Sigmoid colon (tissue), 7 donors: ENCODE results near the gene FRA10AC1. TPM values are rescaled to one million over a fixed set of nuclear protein-coding genes. Genes with fewer than 3 reads are reported as not detected.

Source experiments
- DNase-seq: peaks from one replicate; pipeline ENCODE4 v3.0.0-alpha.2; 2019
- H3K27ac ChIP-seq, 4 donors: fragments of 200-600 bp; sonication (generic); one replicate each; pipeline ENCODE4 v1.5.1; 2016 to 2019; ENCODE audit warnings: mild to moderate bottlenecking in 1 of 4
- H3K27me3 ChIP-seq, 3 donors: fragments of 200-600 bp; sonication (generic); one replicate each; pipeline ENCODE4 v1.5.1; 2019; ENCODE audit warnings: mild to moderate bottlenecking in 1 of 3
- H3K36me3 ChIP-seq, 4 donors: fragments of 200-600 bp; sonication (generic); one replicate each; pipeline ENCODE4 v1.5.1; 2016 to 2019
- H3K4me1 ChIP-seq, 4 donors: fragments of 200-600 bp; sonication (generic); one replicate each; pipeline ENCODE4 v1.5.1; 2017 to 2019
- H3K4me3 ChIP-seq, 4 donors: fragments of 200-600 bp; sonication (generic); one replicate each; pipeline ENCODE4 v1.5.1; 2017 to 2019; ENCODE audit warnings: mild to moderate bottlenecking in 2 of 4, moderate library complexity in 1 of 4
- H3K9me3 ChIP-seq, 4 donors: fragments of 200-600 bp in 3 of 4; sonication (generic) in 3 of 4; one replicate each; pipeline versions ENCODE4 v1.5.1 to v1.6.1; 2013 to 2019
- EP300 ChIP-seq, 4 donors: sonication (generic); formaldehyde crosslinking; IDR thresholded peaks; one replicate each; pipeline ENCODE4 v1.6.1; 2017; ENCODE audit warnings: antibody characterized with exemption in 4 of 4
- POLR2A ChIP-seq, 2 donors: fragments of 450-650 bp; IDR thresholded peaks; one replicate each; pipeline ENCODE4 v1.6.1; 2016; ENCODE audit warnings: antibody characterized with exemption in 2 of 2, mild to moderate bottlenecking in 2 of 2, moderate library complexity in 2 of 2
- POLR2AphosphoS5 ChIP-seq, 4 donors: sonication (generic); formaldehyde crosslinking; IDR thresholded peaks; one replicate each; pipeline ENCODE4 v1.6.1; 2017; ENCODE audit warnings: antibody characterized with exemption in 4 of 4
- WGBS, 2 donors: extraction: QIAGEN DNeasy Blood & Tissue Kit; methylation state at CpG; one replicate each; pipeline ENCODE4 v1.1.7; 2013; 5-methylcytosine and 5-hydroxymethylcytosine counted together
- intact Hi-C: fragments of 100-400 bp; cut with DNase I; formaldehyde crosslinking; loops from one replicate; pipeline ENCODE4 v1.15.1; 2023
- polyA plus RNA-seq, 3 donors: library from polyadenylated mRNA; stranded (reverse); fragments of 200-250 nt; gene quantifications; one replicate each; pipeline ENCODE4 v1.2.3, GENCODE V29; 2013
- total RNA-seq, 4 donors: library from RNA; depleted of rRNA; stranded (reverse); fragments of >200 nt; gene quantifications; one replicate each; pipeline ENCODE4 v1.1.0, GENCODE V29; 2016
- TF ChIP-seq, protein P1 (sequence below), 4 experiments: fragments of 450-650 bp in 3 of 4; fragments of 200-600 bp in 1 of 4; IDR thresholded peaks; one replicate each; pipeline ENCODE4 v1.5.1; 2016 to 2019; ENCODE audit warnings: antibody characterized with exemption in 4 of 4, mild to moderate bottlenecking in 3 of 4, moderate library complexity in 2 of 4
- donor health status: healthy with polysubstance abuse.
- donor health status: Bipolar disorder and iron deficiency.
- donor health status: healthy.

Gene FRA10AC1
- total and polyA plus RNA-seq, 7 donors = 4.2 to 23.5 (median 11.8) TPM

DNA sequence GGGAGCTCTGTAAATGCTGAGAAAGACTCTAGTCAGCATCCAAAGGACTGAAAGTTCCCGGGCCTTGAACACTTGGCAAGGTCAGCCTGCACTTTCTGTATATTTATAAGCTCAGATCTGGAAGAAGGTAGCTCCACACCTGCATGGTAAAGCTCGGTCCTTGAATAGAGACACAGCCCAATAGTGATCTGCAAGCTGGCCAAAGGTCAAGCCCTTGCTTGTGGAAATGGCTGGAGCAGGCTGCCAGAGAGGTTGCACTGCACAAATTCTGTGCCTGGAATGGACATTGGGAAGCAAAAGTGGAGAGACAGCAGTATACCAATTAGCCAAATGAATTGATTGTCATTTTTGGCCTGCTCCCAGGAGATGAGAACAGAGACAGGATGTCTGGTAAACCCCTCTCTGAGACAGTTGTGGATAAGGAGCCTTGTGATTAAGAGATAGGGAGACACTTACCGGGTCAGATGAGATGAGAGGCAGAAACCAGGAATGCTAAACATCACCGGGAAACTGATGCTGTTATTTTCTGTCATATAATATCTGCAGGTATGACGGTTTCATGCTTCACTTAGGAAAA lies 8.0 kb upstream of the FRA10AC1 start:
- intact Hi-C loops = no loop called here

DNA sequence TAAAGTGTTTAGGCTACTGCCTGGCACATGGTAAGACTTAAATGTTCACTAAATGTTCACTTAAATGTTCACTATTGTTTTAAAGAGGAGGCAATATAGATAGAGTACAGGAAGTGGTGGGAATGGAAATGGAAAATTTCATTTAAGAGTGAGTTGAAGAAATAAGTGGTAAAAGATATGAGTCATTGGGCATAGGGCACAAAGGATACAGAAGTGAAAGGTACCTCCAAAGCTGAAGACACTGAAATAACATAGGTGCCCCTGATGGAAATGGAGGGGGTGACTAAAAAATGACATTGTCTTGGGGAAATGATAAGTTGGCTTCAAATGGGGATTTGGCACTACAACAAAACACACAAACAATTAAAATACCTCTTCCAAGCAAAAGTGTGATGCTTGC lies 5.2 kb upstream of the FRA10AC1 start:
- intact Hi-C loops = loop anchor here (10.0 kb wide), 1 partner anchor 657 kb away; the partner anchor contains the start of gene NOC3L
- H3K4me1 ChIP-seq = peaks cover 0 to 8% (median 5%) of the 10 kb centered on the region in 4 donors
- DNase-seq = no peak

More for the DNA sequence above, 8.0 kb upstream of the FRA10AC1 start:
- H3K9me3 ChIP-seq = no peaks in the 10 kb centered on the region
- H3K36me3 ChIP-seq = no peaks in the 10 kb centered on the region
- no peaks in the 10 kb centered on the region for H3K27me3 ChIP-seq
- H3K4me3 ChIP-seq = no peak overlapping the region
- 61 to 76% methylated on average over 5 of the region's 5 CpGs for WGBS, 2 donors
- no peaks in the 10 kb centered on the region for H3K4me1 ChIP-seq
- TF ChIP-seq EP300 (IDR thresholded peaks at IDR 0.05) (no peak), POLR2A (IDR thresholded peaks at IDR 0.05) (no peak)
- no peak overlapping the region for H3K27ac ChIP-seq
- DNase-seq = no peak

DNA sequence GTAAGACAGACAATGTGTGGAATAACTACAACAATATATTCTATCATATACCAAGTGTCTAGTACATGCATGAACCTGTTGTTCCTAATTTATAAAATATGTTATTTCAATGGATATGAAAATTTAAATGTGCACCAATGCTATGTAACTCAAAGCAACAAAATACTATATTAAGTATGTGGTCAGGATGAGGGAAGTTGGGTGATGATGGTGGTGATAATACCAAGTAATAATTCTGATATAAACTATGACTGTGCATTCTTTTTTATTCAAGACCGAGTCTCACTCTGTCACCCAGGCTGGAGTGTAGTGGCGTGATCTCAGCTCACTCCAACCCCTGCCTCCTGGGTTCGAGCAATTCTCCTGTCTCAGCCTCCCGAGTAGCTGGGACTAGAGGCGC lies 2.1 kb upstream of the FRA10AC1 start:
- Histone ChIP-seq H3K27me3 (no peaks in the 10 kb centered on the region), H3K4me1 (peaks cover 0 to 26% (median 11%) of the 10 kb centered on the region in 4 donors), H3K4me3 (no peak overlapping the region), H3K9me3 (no peaks in the 10 kb centered on the region), H3K36me3 (peaks cover 0 to 3% (median 0%) of the 10 kb centered on the region in 4 donors), H3K27ac (no peak overlapping the region)
- no peak for DNase-seq
- TF ChIP-seq EP300 (IDR thresholded peaks at IDR 0.05) = no peak
- intact Hi-C loops = loop anchor here (10.0 kb wide), 1 partner anchor 660 kb away; the partner anchor contains the start of gene NOC3L
- WGBS, 2 donors = 89 to 94% methylated on average over 5 of the region's 5 CpGs

More for the DNA sequence above, 5.2 kb upstream of the FRA10AC1 start:
- Histone ChIP-seq H3K4me3 (no peak overlapping the region), H3K36me3 (no peaks in the 10 kb centered on the region), H3K27ac (no peak overlapping the region), H3K27me3 (no peaks in the 10 kb centered on the region), H3K9me3 (no peaks in the 10 kb centered on the region)
- TF ChIP-seq POLR2AphosphoS5 (IDR thresholded peaks at IDR 0.05) (no peak), POLR2A (IDR thresholded peaks at IDR 0.05) (no peak), EP300 (IDR thresholded peaks at IDR 0.05) (no peak)
- TF ChIP-seq, protein P1, sequence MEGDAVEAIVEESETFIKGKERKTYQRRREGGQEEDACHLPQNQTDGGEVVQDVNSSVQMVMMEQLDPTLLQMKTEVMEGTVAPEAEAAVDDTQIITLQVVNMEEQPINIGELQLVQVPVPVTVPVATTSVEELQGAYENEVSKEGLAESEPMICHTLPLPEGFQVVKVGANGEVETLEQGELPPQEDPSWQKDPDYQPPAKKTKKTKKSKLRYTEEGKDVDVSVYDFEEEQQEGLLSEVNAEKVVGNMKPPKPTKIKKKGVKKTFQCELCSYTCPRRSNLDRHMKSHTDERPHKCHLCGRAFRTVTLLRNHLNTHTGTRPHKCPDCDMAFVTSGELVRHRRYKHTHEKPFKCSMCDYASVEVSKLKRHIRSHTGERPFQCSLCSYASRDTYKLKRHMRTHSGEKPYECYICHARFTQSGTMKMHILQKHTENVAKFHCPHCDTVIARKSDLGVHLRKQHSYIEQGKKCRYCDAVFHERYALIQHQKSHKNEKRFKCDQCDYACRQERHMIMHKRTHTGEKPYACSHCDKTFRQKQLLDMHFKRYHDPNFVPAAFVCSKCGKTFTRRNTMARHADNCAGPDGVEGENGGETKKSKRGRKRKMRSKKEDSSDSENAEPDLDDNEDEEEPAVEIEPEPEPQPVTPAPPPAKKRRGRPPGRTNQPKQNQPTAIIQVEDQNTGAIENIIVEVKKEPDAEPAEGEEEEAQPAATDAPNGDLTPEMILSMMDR (IDR thresholded peaks at IDR 0.05) = no peak

DNA sequence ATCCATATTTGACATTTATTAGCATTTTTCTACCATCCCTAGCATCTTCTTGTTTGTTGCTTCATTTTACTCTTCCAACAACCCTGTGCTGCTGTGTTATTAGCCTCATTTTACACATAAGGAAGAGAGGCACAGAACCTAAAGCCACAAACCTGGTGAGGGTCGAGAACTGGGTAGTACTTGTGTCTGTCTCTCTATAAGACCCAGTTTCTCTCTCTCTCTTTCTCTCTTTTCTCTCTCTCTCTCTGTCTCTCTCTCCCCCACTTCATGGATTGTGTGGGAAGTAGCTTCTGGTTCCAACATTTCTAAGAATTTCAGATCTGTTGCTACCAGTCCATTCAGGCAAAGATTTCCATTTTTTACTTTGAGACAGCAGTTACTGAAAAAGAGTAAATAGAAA lies 1.4 kb upstream of the FRA10AC1 start:
- Histone ChIP-seq H3K9me3 (no peaks in the 10 kb centered on the region), H3K27me3 (no peaks in the 10 kb centered on the region), H3K4me3 (peak overlapping the region in 1 of 4 donors; percentile 70), H3K36me3 (peaks cover 0 to 9% (median 0%) of the 10 kb centered on the region in 4 donors), H3K27ac (peak overlapping the region in 1 of 4 donors; percentile 92), H3K4me1 (peaks cover 0 to 26% (median 11%) of the 10 kb centered on the region in 4 donors)
- intact Hi-C loops = loop anchor here (2.0 to 10.0 kb wide), 3 partner anchors 51 to 661 kb away; partner anchors contain the start of genes NOC3L and SLC35G1
- DNase-seq = no peak
- WGBS, 2 donors = 57 to 68% methylated on average over 1 of the region's 1 CpG
- TF ChIP-seq POLR2AphosphoS5 (IDR thresholded peaks at IDR 0.05) (no peak), EP300 (IDR thresholded peaks at IDR 0.05) (no peak), POLR2A (IDR thresholded peaks at IDR 0.05) (no peak)
- TF ChIP-seq, protein P1 (IDR thresholded peaks at IDR 0.05) = no peak

DNA sequence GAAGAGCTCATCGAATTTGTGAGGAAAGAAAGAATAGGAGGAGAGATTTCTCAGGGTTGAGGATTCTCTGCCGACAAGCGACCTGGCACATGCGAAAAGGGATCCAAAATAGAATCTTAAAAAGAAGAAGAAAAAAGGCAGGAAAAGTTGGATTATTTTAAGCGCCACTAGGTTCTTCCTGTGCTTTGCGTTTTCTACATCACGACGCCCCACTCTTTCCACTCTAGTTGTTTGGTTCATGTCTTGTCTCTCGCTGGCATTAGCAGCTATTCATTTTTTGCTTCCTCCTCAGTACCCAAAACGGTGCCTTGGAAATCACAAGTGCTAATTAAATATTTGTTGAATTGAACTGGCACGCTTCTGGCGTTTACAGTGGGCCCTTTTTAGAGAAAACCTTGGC lies 674 bp upstream of the FRA10AC1 start:
- TF ChIP-seq EP300 (IDR thresholded peaks at IDR 0.05) (no peak), POLR2A (IDR thresholded peaks at IDR 0.05) (no peak), POLR2AphosphoS5 (IDR thresholded peaks at IDR 0.05) (no peak)
- TF ChIP-seq, protein P1 (IDR thresholded peaks at IDR 0.05) = no peak
- DNase-seq = no peak
- peaks cover 0 to 15% (median 0%) of the 10 kb centered on the region in 4 donors for H3K36me3 ChIP-seq
- H3K27ac ChIP-seq = peak overlapping the region; percentile 85 to 93 (median 89)
- no peaks in the 10 kb centered on the region for H3K27me3 ChIP-seq
- intact Hi-C loops = loop anchor here (2.0 to 10.0 kb wide), 3 partner anchors 52 to 662 kb away; partner anchors contain the start of genes NOC3L and SLC35G1
- WGBS, 2 donors = 1 to 2% methylated on average over 12 of the region's 12 CpGs
- H3K4me1 ChIP-seq = peaks cover 0 to 26% (median 11%) of the 10 kb centered on the region in 4 donors
- H3K9me3 ChIP-seq = no peaks in the 10 kb centered on the region
- H3K4me3 ChIP-seq = peak overlapping the region; percentile 58 to 70 (median 65)
